ENCODE results near the gene THAP4. TPM values are rescaled to one million over a fixed set of nuclear protein-coding genes. Genes with fewer than 3 reads are reported as not detected.

Gene THAP4
- total RNA-seq, 1 donor from 2014 or later = 59.1 TPM

DNA sequence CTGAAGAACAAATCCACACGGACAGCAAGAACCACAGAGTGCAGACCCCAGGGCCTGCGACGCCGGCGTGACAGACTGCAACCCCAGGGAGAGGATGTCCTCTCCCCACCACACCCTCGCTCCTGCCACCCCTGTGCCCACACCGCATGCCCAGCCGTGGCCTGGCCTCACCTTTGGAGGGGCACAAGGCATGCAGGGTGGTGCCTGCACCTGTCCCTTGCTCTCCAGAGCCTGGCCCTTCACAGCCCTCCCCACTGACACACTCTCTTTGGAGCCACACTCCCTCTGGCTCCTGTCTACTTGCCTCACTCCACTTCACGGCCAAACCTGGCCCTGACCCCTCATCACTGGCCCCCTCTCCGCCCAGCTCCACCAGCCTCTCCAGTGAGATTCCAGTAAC, 9.3 kb downstream of the THAP4 start:
- no peak for DNase-seq (ENCODE audit: low read depth, low spot score)
- peak overlapping the region; percentile 43 for H3K27ac Mint-ChIP-seq (ENCODE audit: unreplicated experiment)

DNA sequence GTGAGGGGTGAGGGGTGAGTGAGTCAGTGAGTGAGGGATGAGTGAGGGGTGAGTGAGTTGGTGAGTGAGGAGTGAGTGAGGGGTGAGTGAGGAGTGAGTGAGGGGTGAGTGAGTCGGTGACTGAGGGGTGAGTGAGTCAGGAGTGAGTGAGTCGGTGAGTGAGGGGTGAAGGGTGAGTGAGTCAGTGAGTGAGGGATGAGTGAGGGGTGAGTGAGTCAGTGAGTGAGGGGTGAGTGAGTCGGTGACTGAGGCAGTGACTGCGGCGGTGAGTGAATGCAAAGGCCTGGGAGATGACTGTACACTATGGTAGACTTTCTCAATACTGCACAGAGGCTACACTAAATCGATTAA, 16.6 kb downstream of the THAP4 start:
- H3K27ac Mint-ChIP-seq (ENCODE audit: unreplicated experiment) = no peak overlapping the region
- H3K9me3 Mint-ChIP-seq = peaks cover 3% of the 10 kb centered on the region
- H3K36me3 Mint-ChIP-seq (ENCODE audit: low read depth) = peaks cover 13% of the 10 kb centered on the region

More for the DNA sequence above, 9.3 kb downstream of the THAP4 start:
- Mint-ChIP-seq H3K4me1 (no peaks in the 10 kb centered on the region), H3K4me3 (no peak overlapping the region), H3K36me3 (ENCODE audit: low read depth) (peaks cover 7% of the 10 kb centered on the region), H3K27me3 (ENCODE audit: low read depth) (no peaks in the 10 kb centered on the region), H3K9me3 (no peaks in the 10 kb centered on the region)
- TF ChIP-seq, protein P1, sequence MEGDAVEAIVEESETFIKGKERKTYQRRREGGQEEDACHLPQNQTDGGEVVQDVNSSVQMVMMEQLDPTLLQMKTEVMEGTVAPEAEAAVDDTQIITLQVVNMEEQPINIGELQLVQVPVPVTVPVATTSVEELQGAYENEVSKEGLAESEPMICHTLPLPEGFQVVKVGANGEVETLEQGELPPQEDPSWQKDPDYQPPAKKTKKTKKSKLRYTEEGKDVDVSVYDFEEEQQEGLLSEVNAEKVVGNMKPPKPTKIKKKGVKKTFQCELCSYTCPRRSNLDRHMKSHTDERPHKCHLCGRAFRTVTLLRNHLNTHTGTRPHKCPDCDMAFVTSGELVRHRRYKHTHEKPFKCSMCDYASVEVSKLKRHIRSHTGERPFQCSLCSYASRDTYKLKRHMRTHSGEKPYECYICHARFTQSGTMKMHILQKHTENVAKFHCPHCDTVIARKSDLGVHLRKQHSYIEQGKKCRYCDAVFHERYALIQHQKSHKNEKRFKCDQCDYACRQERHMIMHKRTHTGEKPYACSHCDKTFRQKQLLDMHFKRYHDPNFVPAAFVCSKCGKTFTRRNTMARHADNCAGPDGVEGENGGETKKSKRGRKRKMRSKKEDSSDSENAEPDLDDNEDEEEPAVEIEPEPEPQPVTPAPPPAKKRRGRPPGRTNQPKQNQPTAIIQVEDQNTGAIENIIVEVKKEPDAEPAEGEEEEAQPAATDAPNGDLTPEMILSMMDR (conservative IDR thresholded peaks at IDR 0.05) = no peak

DNA sequence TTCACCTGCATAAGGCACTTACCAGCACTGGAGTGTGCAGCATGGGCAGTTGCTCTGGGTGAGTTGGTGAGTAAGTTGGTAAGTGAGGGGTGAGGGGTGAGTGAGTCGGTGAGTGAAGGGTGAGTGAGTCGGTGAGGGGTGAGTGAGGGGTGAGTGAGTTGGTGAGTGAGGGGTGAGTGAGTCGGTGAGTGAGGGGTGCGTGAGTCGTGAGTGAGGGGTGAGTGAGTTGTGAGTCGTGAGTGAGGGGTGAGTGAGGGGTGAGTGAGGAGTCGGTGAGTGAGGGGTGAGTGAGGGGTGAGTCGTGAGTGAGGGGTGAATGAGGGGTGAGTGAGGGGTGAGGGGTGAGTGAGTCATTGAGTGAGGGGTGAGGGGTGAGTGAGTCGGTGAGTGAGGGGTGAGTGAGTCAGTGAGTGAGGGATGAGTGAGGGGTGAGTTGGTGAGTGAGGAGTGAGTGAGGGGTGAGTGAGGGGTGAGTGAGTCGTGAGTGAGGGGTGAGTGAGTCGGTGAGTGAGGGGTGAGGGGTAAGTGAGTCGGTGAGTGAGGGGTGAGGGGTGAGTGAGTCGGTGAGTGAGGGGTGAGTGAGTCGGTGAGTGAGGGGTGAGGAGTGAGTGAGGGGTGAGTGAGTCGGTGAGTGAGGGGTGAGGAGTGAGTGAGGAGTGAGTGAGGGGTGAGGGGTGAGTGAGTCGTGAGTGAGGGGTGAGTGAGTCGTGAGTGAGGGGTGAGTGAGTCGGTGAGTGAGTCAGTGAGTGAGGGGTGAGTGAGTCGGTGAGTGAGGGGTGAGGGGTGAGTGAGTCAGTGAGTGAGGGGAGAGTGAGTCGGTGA, 17.1 kb downstream of the THAP4 start:
- TF ChIP-seq, protein P1 (conservative IDR thresholded peaks at IDR 0.05) = no peak

More for the DNA sequence above, 16.6 kb downstream of the THAP4 start:
- no peaks in the 10 kb centered on the region for H3K27me3 Mint-ChIP-seq (ENCODE audit: low read depth)
- TF ChIP-seq, protein P1 (conservative IDR thresholded peaks at IDR 0.05) = no peak
- H3K4me3 Mint-ChIP-seq = no peak overlapping the region
- no peak for DNase-seq (ENCODE audit: low read depth, low spot score)
- H3K4me1 Mint-ChIP-seq = peaks cover 9% of the 10 kb centered on the region

DNA sequence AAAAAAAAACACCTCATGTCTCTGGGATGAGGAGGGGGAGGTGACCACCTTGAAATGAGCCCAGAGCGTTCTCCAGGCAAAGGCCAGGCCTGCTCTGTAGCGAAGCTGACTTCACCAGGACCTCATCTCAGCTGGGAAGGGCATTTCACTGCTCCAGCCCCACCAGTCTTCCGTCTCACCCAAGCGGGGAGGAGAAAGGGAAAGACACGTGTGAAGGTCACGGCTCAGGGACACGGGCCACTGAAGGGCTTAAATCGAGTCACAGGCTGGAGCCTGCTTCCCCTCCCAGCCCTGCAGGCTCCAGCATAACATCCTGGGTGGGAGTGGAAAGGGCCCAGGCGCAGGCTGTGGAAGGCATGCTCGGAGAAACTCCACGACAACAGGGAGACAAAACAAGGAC, 18.1 kb downstream of the THAP4 start:
- Mint-ChIP-seq H3K36me3 (ENCODE audit: low read depth) (peaks cover 13% of the 10 kb centered on the region), H3K4me1 (peaks cover 13% of the 10 kb centered on the region), H3K27ac (ENCODE audit: unreplicated experiment) (peak overlapping the region; percentile 22), H3K4me3 (no peak overlapping the region), H3K9me3 (peaks cover 3% of the 10 kb centered on the region), H3K27me3 (ENCODE audit: low read depth) (no peaks in the 10 kb centered on the region)
- TF ChIP-seq, protein P1 (conservative IDR thresholded peaks at IDR 0.05) = no peak
- DNase-seq (ENCODE audit: low read depth, low spot score) = no peak

More for the DNA sequence above, 17.1 kb downstream of the THAP4 start:
- Mint-ChIP-seq H3K4me3 (no peak overlapping the region), H3K27ac (ENCODE audit: unreplicated experiment) (no peak overlapping the region), H3K9me3 (peaks cover 3% of the 10 kb centered on the region), H3K4me1 (peaks cover 9% of the 10 kb centered on the region), H3K36me3 (ENCODE audit: low read depth) (peaks cover 13% of the 10 kb centered on the region), H3K27me3 (ENCODE audit: low read depth) (no peaks in the 10 kb centered on the region)
- DNase-seq (ENCODE audit: low read depth, low spot score) = no peak

DNA sequence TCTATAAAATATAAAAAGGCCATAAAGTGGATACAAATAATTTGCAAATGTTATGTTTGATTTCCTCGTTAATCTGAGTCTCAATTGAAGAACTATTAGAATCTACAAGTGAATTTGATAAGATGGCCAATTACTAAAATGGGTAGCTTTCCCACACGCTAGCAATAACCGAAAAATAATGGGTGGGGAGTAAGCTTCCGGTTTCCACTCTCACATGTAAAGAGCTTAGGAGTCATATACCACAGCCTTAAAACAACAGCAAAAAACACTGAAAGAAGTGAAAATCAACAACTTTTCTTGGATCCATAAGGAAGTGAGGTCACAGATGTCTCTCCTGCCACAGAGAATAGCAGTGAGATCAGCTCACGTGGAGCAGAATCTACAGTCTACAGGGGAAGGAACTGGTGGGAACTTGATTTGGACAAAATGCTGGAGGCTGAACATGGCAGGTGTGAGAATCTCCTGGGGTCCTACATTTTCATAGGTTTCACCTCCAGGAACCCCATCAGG, 18.6 kb downstream of the THAP4 start:
- Mint-ChIP-seq H3K36me3 (ENCODE audit: low read depth) (peaks cover 13% of the 10 kb centered on the region), H3K27ac (ENCODE audit: unreplicated experiment) (peak overlapping the region; percentile 22), H3K9me3 (peaks cover 3% of the 10 kb centered on the region), H3K4me1 (peaks cover 13% of the 10 kb centered on the region), H3K27me3 (ENCODE audit: low read depth) (no peaks in the 10 kb centered on the region), H3K4me3 (no peak overlapping the region)
- TF ChIP-seq, protein P1 (conservative IDR thresholded peaks at IDR 0.05) = no peak
- no peak for DNase-seq (ENCODE audit: low read depth, low spot score)
